Activated CD8-positive, alpha-beta T cell treated with anti-CD3 and anti-CD28 coated beads, Interleukin-2, amount 10 ng/mL, durations not matched to agents 7 days and 5 days (primary cell): ENCODE data around the gene SEPTIN5. TPM values are rescaled to one million over a fixed set of nuclear protein-coding genes. Genes with fewer than 3 reads are reported as not detected.

Experiments used
- ATAC-seq: fragments of 150-1000 bp; cut with Tn5 transposase; one replicate; pipeline ENCODE4 v1.10.0; 2021; ENCODE audit warnings: moderate library complexity
- CTCF ChIA-PET: fragments of 350-600 bp; sonication (Branson Sonifier 250); formaldehyde crosslinking; loops from one replicate; lab custom pipeline; 2021; ENCODE audit warnings: antibody characterized with exemption; lab: Charles Lee
- POLR2A ChIA-PET: fragments of 350-600 bp; sonication (Branson Sonifier 250); formaldehyde crosslinking; loops from one replicate; lab custom pipeline; 2021; ENCODE audit warnings: antibody characterized with exemption; lab: Charles Lee
- DNase-seq: peaks from one replicate; pipeline ENCODE4 v3.0.0-alpha.2; 2020
- H3K27ac Mint-ChIP-seq: one replicate; pipeline ENCODE4 v1.8.0; 2021; ENCODE audit warnings: mild to moderate bottlenecking, mixed read lengths
- H3K27me3 Mint-ChIP-seq: one replicate; pipeline ENCODE4 v1.8.0; 2021; ENCODE audit warnings: low read depth, mixed read lengths
- H3K36me3 Mint-ChIP-seq: one replicate; pipeline ENCODE4 v1.8.0; 2021; ENCODE audit warnings: low read depth, mixed read lengths
- H3K4me1 Mint-ChIP-seq: one replicate; pipeline ENCODE4 v1.8.0; 2021; ENCODE audit warnings: low read depth, mixed read lengths
- H3K4me3 Mint-ChIP-seq: one replicate; pipeline ENCODE4 v1.8.0; 2021; ENCODE audit warnings: mild to moderate bottlenecking, mixed read lengths
- H3K9me3 Mint-ChIP-seq: one replicate; pipeline ENCODE4 v1.8.0; 2022; ENCODE audit warnings: mixed read lengths; ENCODE audit not compliant: insufficient read depth
- total RNA-seq, 2 experiments: library from RNA; stranded (reverse); gene quantifications; one replicate each; pipeline ENCODE4 v1.2.3, GENCODE V29; 2021

The SEPTIN5 gene
- total RNA-seq, 2 experiments from 2014 or later, result 0.53 TPM; not detected in 1

GRCh38 chr22:19700790-19701419, 13.4 kb upstream of the SEPTIN5 start:
- H3K9me3 Mint-ChIP-seq, result no peaks in the 10 kb centered on the region
- CTCF ChIA-PET, result no interaction called here
- H3K4me1 Mint-ChIP-seq, result no peaks in the 10 kb centered on the region

DNA sequence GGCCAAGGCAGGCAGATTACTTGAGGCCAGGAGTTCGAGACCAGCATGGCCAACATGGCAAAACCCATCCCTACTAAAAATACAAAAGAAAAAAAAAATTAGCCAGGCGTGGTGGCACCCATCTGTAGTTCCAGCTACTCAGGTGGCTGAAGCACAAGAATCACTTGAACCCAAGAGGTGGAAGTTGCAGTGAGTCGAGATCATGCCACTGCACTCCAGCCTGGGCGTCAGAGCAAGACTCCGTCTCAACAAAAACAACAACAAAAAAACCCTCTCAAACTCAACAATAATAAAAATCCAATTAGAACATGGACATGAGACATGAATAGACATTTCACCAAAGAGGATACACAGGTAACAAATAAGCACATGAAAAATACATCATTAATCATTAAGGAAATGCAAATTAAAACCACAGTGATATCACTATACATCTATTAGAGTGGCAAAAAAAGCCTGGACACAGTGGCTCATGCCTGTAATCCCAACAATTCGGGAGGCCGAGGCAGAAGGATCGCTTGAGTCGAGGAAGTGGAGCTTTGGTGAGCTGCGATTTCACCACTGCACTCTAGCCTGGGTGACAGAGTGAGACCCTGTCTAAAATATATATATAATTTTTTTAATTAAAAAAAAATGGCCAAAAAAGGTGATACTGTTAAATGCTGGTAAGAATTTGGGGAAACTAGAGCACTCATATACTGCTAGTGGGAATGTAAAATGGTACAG, 12.7 kb upstream of the SEPTIN5 start:
- no peaks in the 10 kb centered on the region for H3K9me3 Mint-ChIP-seq
- ATAC-seq, result no peak
- POLR2A ChIA-PET, result no interaction called here

More at GRCh38 chr22:19700790-19701419, 13.4 kb upstream of the SEPTIN5 start:
- H3K4me3 Mint-ChIP-seq, result no peak overlapping the region
- no peaks in the 10 kb centered on the region for H3K36me3 Mint-ChIP-seq
- H3K27ac Mint-ChIP-seq, result no peak overlapping the region
- DNase-seq, result no peak
- POLR2A ChIA-PET, result no interaction called here
- peaks cover 6% of the 10 kb centered on the region for H3K27me3 Mint-ChIP-seq
- ATAC-seq, result no peak

GRCh38 chr22:19703869-19704268, 10.4 kb upstream of the SEPTIN5 start:
- POLR2A ChIA-PET, result no interaction called here
- H3K9me3 Mint-ChIP-seq, result no peaks in the 10 kb centered on the region

More for the DNA sequence above, 12.7 kb upstream of the SEPTIN5 start:
- H3K27ac Mint-ChIP-seq, result no peak overlapping the region
- H3K4me3 Mint-ChIP-seq, result no peak overlapping the region
- DNase-seq, result no peak
- H3K4me1 Mint-ChIP-seq, result no peaks in the 10 kb centered on the region
- no peaks in the 10 kb centered on the region for H3K36me3 Mint-ChIP-seq
- CTCF ChIA-PET, result interaction anchor here (0.6 to 1.2 kb wide), 2 partner anchors 22 to 29 kb away, joined by 3 read pairs; no protein-coding TSS in a partner anchor
- H3K27me3 Mint-ChIP-seq, result peaks cover 6% of the 10 kb centered on the region

DNA sequence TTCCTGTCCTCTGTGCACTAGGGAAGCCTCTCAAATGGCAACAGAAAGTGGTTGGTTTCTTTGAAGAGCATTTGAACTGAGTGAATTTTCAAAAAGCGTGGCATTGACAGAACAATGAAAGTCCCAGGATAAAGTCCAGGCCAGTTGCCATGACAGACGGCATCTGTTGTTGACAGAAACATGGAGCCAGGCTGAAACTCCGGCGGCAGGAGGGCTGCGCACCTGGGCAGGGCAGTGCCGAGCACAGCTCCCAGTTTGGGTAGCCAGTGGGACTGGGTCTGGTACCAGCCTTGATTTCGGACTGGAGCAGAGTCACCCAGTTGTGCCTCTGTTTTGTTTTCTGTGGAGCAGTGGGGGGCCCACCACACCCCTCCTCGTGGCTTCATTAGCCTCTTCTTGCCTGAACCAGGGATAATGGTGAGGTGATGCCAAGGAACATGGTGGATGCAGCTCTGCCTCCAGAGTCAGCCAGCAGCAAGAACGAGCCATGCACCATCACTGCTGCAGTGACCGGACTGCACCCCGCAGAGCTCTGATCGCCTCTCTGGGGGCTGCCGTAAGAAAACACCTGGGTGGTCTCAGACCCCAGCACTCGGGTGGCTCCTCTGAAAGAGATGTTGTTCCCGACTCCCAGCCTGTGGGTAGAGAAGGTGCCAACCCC, 9.8 kb upstream of the SEPTIN5 start:
- POLR2A ChIA-PET, result no interaction called here
- no peaks in the 10 kb centered on the region for H3K9me3 Mint-ChIP-seq
- H3K36me3 Mint-ChIP-seq, result no peaks in the 10 kb centered on the region
- H3K4me3 Mint-ChIP-seq, result no peak overlapping the region
- H3K27ac Mint-ChIP-seq, result no peak overlapping the region
- no peaks in the 10 kb centered on the region for H3K4me1 Mint-ChIP-seq
- DNase-seq (no peak), ATAC-seq (no peak)
- CTCF ChIA-PET, result interaction anchor here (0.8 kb wide), 1 partner anchor 26 kb away, joined by 3 read pairs; no protein-coding TSS in a partner anchor
- H3K27me3 Mint-ChIP-seq, result peaks cover 6% of the 10 kb centered on the region

More at GRCh38 chr22:19703869-19704268, 10.4 kb upstream of the SEPTIN5 start:
- CTCF ChIA-PET, result interaction anchor here (0.8 kb wide), 1 partner anchor 26 kb away, joined by 3 read pairs; no protein-coding TSS in a partner anchor
- Mint-ChIP-seq H3K4me1 (no peaks in the 10 kb centered on the region), H3K27me3 (peaks cover 6% of the 10 kb centered on the region), H3K27ac (no peak overlapping the region), H3K36me3 (no peaks in the 10 kb centered on the region), H3K4me3 (no peak overlapping the region)
- no peak for DNase-seq
- ATAC-seq, result no peak

GRCh38 chr22:19705181-19705934, 8.9 kb upstream of the SEPTIN5 start:
- ChIA-PET CTCF (no interaction called here), POLR2A (no interaction called here)
- DNase-seq (no peak), ATAC-seq (no peak)
- no peak overlapping the region for H3K27ac Mint-ChIP-seq
- no peaks in the 10 kb centered on the region for H3K4me1 Mint-ChIP-seq
- H3K27me3 Mint-ChIP-seq, result peaks cover 5% of the 10 kb centered on the region
- H3K4me3 Mint-ChIP-seq, result no peak overlapping the region
- H3K36me3 Mint-ChIP-seq, result no peaks in the 10 kb centered on the region
- no peaks in the 10 kb centered on the region for H3K9me3 Mint-ChIP-seq

- Mint-ChIP-seq H3K27ac (no peak overlapping the region), H3K4me3 (no peak overlapping the region), H3K9me3 (no peaks in the 10 kb centered on the region), H3K4me1 (no peaks in the 10 kb centered on the region), H3K27me3 (no peaks in the 10 kb centered on the region), H3K36me3 (no peaks in the 10 kb centered on the region)
- ChIA-PET CTCF (no interaction called here), POLR2A (no interaction called here)
- no peak for ATAC-seq
- DNase-seq, result no peak
These were observed 7.6 kb upstream of the SEPTIN5 start for GRCh38 chr22:19706661-19707151.

DNA sequence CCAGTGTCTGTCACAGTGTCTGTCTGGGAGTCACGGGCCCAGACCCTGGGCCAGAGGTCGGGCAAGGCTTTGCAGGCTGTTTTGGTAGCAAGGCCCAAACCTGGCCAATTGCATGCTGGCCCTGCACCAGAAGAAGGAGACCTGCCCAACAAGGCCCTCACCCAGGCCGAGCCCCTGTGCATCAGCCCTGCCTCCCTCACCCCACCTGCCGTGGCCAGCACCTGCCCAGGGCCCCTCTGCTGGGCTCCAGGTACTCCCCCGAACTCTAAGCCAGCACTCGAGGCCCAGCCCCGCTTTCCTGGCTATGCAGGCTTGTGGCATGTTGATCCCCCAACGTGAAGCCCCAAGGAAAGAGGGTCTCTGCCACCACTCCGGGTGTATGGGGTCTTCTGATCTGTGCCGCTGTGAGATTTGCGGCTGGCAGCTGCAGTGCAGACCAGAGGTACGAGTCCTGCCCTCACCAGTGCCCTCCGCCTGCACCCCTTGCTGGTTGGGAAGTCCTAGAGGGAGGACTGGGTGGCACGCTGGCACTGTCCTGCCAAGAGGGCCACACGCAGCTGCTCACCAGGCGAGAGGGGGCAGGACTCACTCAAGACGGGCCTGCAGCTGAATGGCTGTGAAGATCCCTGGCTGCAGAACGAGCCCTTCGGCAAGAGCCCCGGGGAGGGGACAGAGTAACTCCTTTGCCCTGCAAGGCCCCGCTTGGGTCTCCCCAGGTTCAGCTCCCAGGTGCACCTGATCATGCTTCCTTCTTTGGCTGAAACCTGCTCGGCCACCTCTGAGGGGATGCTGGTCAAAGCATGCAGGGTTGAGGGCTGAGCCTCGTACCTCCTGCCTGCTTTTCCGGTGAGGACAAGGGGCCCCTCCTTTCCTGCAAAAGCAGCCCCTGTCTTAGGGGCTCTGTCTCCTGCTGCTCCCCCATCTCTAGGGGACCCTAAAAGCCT, 6.7 kb upstream of the SEPTIN5 start:
- Mint-ChIP-seq H3K4me1 (no peaks in the 10 kb centered on the region), H3K4me3 (no peak overlapping the region), H3K27me3 (peaks cover 5% of the 10 kb centered on the region), H3K36me3 (no peaks in the 10 kb centered on the region), H3K9me3 (no peaks in the 10 kb centered on the region), H3K27ac (no peak overlapping the region)
- ChIA-PET CTCF (no interaction called here), POLR2A (no interaction called here)
- no peak for ATAC-seq
- no peak for DNase-seq

DNA sequence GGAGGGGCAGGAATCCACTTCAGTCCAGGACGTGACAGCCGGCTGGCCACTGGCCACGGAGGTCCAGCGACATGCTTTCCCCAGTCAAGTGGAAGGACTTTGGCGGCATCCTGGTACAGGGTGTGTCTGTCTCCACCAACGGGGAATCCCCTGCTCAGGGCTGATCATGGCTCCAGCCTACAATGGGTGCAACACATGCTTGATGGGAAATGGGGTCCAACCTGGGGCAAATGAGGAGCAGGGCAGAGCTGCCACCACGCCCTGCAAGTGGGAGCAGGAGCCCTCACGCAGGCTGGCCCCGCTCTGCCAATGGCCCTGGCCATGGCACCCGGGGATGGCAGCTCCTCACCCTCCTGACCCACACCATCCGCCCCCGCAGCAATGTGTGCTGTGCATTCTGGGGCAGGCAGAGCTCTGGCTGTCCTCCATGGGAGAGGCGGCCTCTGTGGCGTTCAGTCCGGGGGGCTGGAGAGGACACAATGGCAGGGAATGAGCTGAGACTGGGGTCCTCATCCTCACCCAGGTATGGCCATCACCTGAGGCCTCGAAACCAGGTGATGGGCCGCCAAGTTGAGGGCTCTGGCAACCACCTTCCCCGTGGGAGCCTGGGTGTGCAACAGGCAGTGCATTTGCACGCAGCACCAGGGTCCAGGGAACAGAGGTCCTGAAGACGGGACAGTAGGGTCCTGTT, 5.8 kb upstream of the SEPTIN5 start:
- Mint-ChIP-seq H3K4me1 (no peaks in the 10 kb centered on the region), H3K9me3 (no peaks in the 10 kb centered on the region), H3K27me3 (peaks cover 10% of the 10 kb centered on the region), H3K27ac (no peak overlapping the region), H3K4me3 (no peak overlapping the region), H3K36me3 (no peaks in the 10 kb centered on the region)
- ATAC-seq, result no peak
- ChIA-PET CTCF (no interaction called here), POLR2A (no interaction called here)
- no peak for DNase-seq

- Mint-ChIP-seq H3K4me3 (no peak overlapping the region), H3K4me1 (no peaks in the 10 kb centered on the region), H3K27ac (no peak overlapping the region), H3K27me3 (peaks cover 15% of the 10 kb centered on the region), H3K36me3 (no peaks in the 10 kb centered on the region), H3K9me3 (no peaks in the 10 kb centered on the region)
- ChIA-PET POLR2A (no interaction called here), CTCF (no interaction called here)
- DNase-seq (no peak), ATAC-seq (no peak)
These were observed 5.1 kb upstream of the SEPTIN5 start for GRCh38 chr22:19709063-19709769.
